GM18508 (cell line): ENCODE data around the gene TSPAN6.

Source experiments
- ATAC-seq: cut with Tn5 transposase; IDR thresholded peaks from one replicate; pipeline ENCODE4 v1.9.1; 2021; ENCODE audit warnings: moderate number of reproducible peaks; ENCODE audit not compliant: insufficient read depth, unreplicated experiment

Gene TSPAN6

GRCh38 chrX:100636321-100636991 lies at the start of gene TSPAN6:
TSPAN6 (minus strand) TSS chrX:100636806; CDS start chrX:100636694, 112 bp downstream.
- ATAC-seq, result no peak

- ATAC-seq, result no peak
Observed at GRCh38 chrX:100685997-100686305, 49.3 kb upstream of the TSPAN6 start.

GRCh38 chrX:100685284-100685996 lies 48.8 kb upstream of the TSPAN6 start:
- peak; percentile 75 for ATAC-seq

GRCh38 chrX:100682939-100683338 lies 46.3 kb upstream of the TSPAN6 start:
- no peak for ATAC-seq

GRCh38 chrX:100681599-100681998 lies 45.0 kb upstream of the TSPAN6 start:
- ATAC-seq, result no peak

GRCh38 chrX:100680756-100681155 lies 44.1 kb upstream of the TSPAN6 start:
- no peak for ATAC-seq

GRCh38 chrX:100677611-100678181 lies 41.1 kb upstream of the TSPAN6 start:
- no peak for ATAC-seq

GRCh38 chrX:100674705-100675104 lies 38.1 kb upstream of the TSPAN6 start:
- ATAC-seq, result peak; percentile 57

GRCh38 chrX:100673397-100673953 lies 36.9 kb upstream of the TSPAN6 start:
- no peak for ATAC-seq

- no peak for ATAC-seq
Observed at GRCh38 chrX:100672966-100673365, 36.4 kb upstream of the TSPAN6 start.

GRCh38 chrX:100663642-100664041 lies 27.0 kb upstream of the TSPAN6 start:
- no peak for ATAC-seq

- no peak for ATAC-seq
Observed at GRCh38 chrX:100662796-100663195, 26.2 kb upstream of the TSPAN6 start.

- no peak for ATAC-seq
Observed at GRCh38 chrX:100662170-100662569, 25.6 kb upstream of the TSPAN6 start.

- ATAC-seq, result no peak
Observed at GRCh38 chrX:100659431-100660137, 23.0 kb upstream of the TSPAN6 start.

GRCh38 chrX:100658941-100659381 lies 22.4 kb upstream of the TSPAN6 start:
- no peak for ATAC-seq

- no peak for ATAC-seq
Observed at GRCh38 chrX:100654261-100654660, 17.7 kb upstream of the TSPAN6 start.

- no peak for ATAC-seq
Observed at GRCh38 chrX:100652266-100652665, 15.7 kb upstream of the TSPAN6 start.

- no peak for ATAC-seq
Observed at GRCh38 chrX:100650841-100651240, 14.2 kb upstream of the TSPAN6 start.

GRCh38 chrX:100649550-100650356 lies 13.1 kb upstream of the TSPAN6 start:
- ATAC-seq, result no peak
